GM18498 (cell line): ENCODE results near the gene DNMT3L.
"Not testable (repeated sequence)": the region's sequence is repeated elsewhere in the genome, so short reads cannot be mapped to it uniquely, and the experiment has no call there.

Experiments
- ATAC-seq: cut with Tn5 transposase; IDR thresholded peaks from one replicate; pipeline ENCODE4 v1.9.1; 2021; ENCODE audit warnings: mild to moderate bottlenecking, moderate library complexity; ENCODE audit not compliant: unreplicated experiment

Gene DNMT3L

GRCh38 chr21:44261675-44262295 lies at the start of gene DNMT3L:
Gene DNMT3L, minus strand, starts transcription at chr21:44261897. Its CDS starts 638 bp downstream, at chr21:44261259.
- ATAC-seq, result no peak

GRCh38 chr21:44310628-44311507 lies 49.2 kb upstream of the DNMT3L start:
- ATAC-seq, result no peak

GRCh38 chr21:44306936-44307704 lies 45.4 kb upstream of the DNMT3L start:
- ATAC-seq, result no peak

- ATAC-seq, result no peak
Measured at GRCh38 chr21:44305691-44306090, 44.0 kb upstream of the DNMT3L start.

- no peak for ATAC-seq
Measured at GRCh38 chr21:44304877-44305293, 43.2 kb upstream of the DNMT3L start.

GRCh38 chr21:44304011-44304616 lies 42.4 kb upstream of the DNMT3L start:
- no peak for ATAC-seq

GRCh38 chr21:44303490-44303981 lies 41.8 kb upstream of the DNMT3L start:
- no peak for ATAC-seq

GRCh38 chr21:44302573-44303401 lies 41.1 kb upstream of the DNMT3L start:
- not testable (repeated sequence) for ATAC-seq

- no peak for ATAC-seq
Measured at GRCh38 chr21:44301961-44302406, 40.3 kb upstream of the DNMT3L start.

GRCh38 chr21:44301141-44301540 lies 39.4 kb upstream of the DNMT3L start:
- no peak for ATAC-seq

- peak; percentile 40 for ATAC-seq
Measured at GRCh38 chr21:44300262-44300959, 38.7 kb upstream of the DNMT3L start.

GRCh38 chr21:44299458-44300261 lies 38.0 kb upstream of the DNMT3L start, which contains the start of gene PFKL:
Gene PFKL, plus strand, starts transcription at chr21:44300053. Its CDS starts 53 bp downstream, at chr21:44300106.
- peak; percentile 65 for ATAC-seq

- no peak for ATAC-seq
Measured at GRCh38 chr21:44299085-44299457, 37.4 kb upstream of the DNMT3L start.

GRCh38 chr21:44298301-44298700 lies 36.6 kb upstream of the DNMT3L start:
- ATAC-seq, result no peak

- ATAC-seq, result no peak
Measured at GRCh38 chr21:44297525-44298290, 36.0 kb upstream of the DNMT3L start.

- no peak for ATAC-seq
Measured at GRCh38 chr21:44296916-44297315, 35.2 kb upstream of the DNMT3L start.

- ATAC-seq, result no peak
Measured at GRCh38 chr21:44296103-44296519, 34.4 kb upstream of the DNMT3L start.

GRCh38 chr21:44295646-44296045 lies 33.9 kb upstream of the DNMT3L start:
- ATAC-seq, result no peak
